ENCODE data around the gene NKX1-2.
A peak's percentile ranks its signal among the peaks of the same experiment; 100 is the strongest.

Gene NKX1-2

DNA sequence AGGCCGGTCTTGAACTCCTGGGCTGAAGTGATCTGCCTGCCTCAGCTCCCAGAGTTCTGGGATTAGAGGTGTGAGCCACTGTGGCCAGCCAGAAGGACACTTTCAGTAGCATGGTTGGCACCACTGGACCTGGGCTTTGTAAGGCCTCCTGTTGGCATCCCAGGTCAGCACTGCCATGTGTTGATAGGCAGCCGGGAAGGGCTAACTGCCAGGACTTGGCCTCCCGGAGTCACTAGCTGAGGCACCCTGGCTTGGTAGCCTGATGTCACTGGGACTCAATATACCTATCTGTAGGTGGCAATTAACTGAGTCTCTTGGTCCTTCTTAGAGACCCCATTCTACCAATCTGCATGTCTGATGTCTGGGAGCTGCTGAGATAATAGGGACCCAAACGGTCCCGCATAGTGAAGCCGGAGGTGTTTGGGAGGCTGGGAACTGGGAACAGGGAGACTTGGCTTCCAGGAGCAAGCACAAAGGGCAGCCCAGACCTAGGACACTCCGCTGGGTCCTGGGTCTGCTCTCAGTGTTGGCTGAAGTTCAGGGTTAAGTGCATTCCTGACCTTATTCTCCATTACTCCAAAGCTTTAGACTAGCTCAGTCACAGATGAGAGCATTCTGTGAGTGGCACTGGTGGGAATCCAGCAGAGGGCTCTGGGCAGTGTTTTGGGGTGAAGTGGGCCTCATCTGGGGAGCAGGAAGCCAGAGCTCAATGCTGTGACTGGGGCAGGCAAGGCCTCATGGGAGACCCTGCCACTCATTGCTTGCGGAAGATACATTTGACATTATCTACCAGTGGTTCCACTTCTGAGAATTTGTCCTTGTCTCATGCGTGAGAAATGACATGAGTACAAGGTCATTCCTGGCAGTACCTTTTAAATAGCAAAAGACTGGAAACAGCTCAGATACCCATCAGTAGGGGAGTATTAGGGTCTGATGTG, 14.5 kb upstream of the NKX1-2 start:
- Histone ChIP-seq H3K36me3 (ENCODE audit: insufficient read depth, low read length) (no peaks in the 10 kb centered on the region), H3K4me3 (ENCODE audit: low read length) (no peak overlapping the region), H3K27me3 (ENCODE audit: insufficient read depth, low read length) (peaks cover under 1% of the 10 kb centered on the region; the same call in 1 of the 2 replicates), H3K27ac (ENCODE audit: low read depth, low read length) (no peak overlapping the region), H3K4me1 (ENCODE audit: insufficient read depth, low read length) (peaks cover 23% of the 10 kb centered on the region), H3K9ac (ENCODE audit: low read depth, low read length) (no peak overlapping the region), H3K9me3 (ENCODE audit: insufficient read depth, low read depth, low read length) (no peaks in the 10 kb centered on the region)
- WGBS, result 83% methylated on average over 9 of the region's 9 CpGs

DNA sequence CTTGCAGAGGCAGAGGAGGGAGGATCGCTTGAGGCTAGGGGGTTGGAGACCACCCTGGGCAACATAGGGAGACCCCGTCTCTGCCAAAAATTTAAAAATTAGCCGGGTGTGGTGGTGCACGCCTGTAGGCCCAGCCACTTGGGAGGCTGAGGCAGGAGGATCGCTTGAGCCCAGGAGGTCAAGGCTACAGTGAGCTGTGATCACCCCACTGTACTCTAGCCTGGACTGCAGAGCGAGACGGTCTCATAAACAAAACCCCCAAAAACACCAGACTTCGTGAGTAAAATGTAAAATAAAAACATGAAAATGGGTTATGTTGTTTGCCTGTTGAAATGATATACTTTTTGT, 12.5 kb upstream of the NKX1-2 start:
- 79% methylated on average over 8 of the region's 8 CpGs for WGBS
- Histone ChIP-seq H3K4me1 (ENCODE audit: insufficient read depth, low read length) (peaks cover 23% of the 10 kb centered on the region), H3K36me3 (ENCODE audit: insufficient read depth, low read length) (no peaks in the 10 kb centered on the region), H3K27me3 (ENCODE audit: insufficient read depth, low read length) (peaks cover 6% of the 10 kb centered on the region; the same call in 1 of the 2 replicates), H3K9ac (ENCODE audit: low read depth, low read length) (peak overlapping the region; percentile 65; the same call in 1 of the 2 replicates), H3K9me3 (ENCODE audit: insufficient read depth, low read depth, low read length) (no peaks in the 10 kb centered on the region), H3K4me3 (ENCODE audit: low read length) (peak overlapping the region; percentile 74), H3K27ac (ENCODE audit: low read depth, low read length) (no peak overlapping the region; the same call in 1 of the 2 replicates)

DNA sequence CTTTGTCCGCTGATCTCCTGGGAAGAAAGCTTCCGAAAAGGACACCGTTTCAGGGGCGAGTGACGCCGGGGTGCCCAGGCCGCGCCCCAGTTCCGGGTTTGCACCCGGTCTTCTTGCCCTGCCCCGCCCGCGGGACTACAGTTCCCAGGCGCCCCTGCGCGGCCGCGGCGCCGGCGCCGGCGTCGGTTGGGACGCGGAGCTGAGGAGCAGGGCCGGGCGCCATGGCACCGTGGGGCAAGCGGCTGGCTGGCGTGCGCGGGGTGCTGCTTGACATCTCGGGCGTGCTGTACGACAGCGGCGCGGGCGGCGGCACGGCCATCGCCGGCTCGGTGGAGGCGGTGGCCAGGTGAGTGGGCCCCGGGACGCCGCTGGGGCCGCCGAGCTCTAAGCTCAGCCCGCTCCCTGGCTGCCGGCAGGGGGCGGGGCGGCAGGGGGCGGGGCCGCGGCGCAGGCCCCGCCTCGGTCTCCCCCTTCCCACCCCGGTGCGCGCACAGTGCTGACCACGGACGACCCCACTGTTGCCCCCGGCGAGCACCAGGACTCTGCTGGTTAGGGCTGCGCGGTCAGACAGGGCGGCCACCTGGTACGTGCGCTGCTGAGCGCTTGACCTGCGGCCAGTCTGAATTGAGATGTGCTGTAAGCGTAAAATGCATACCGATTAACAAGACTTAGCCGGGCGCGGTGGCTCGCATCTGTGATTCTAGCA, 12.0 kb upstream of the NKX1-2 start, which contains the start of gene LHPP:
Gene LHPP (plus strand): TSS at position 182 of the 706 bp plus-strand sequence. CDS start 40 bp downstream, at position 222.
- WGBS, result 2% methylated on average over 81 of the region's 81 CpGs
- peak within 1 kb of the TSS; percentile 65 for H3K9ac ChIP-seq (ENCODE audit: low read depth, low read length)
- H3K9me3 ChIP-seq (ENCODE audit: insufficient read depth, low read depth, low read length), result no peaks in the 10 kb centered on the region
- H3K36me3 ChIP-seq (ENCODE audit: insufficient read depth, low read length), result no peaks in the 10 kb centered on the region
- H3K27ac ChIP-seq (ENCODE audit: low read depth, low read length), result peak within 1 kb of the TSS; percentile 72; the same call in 1 of the 2 replicates
- peak within 1 kb of the TSS; percentile 74 for H3K4me3 ChIP-seq (ENCODE audit: low read length)
- H3K27me3 ChIP-seq (ENCODE audit: insufficient read depth, low read length), result peaks cover 6% of the 10 kb centered on the region; the same call in 1 of the 2 replicates
- H3K4me1 ChIP-seq (ENCODE audit: insufficient read depth, low read length), result peaks cover 23% of the 10 kb centered on the region

DNA sequence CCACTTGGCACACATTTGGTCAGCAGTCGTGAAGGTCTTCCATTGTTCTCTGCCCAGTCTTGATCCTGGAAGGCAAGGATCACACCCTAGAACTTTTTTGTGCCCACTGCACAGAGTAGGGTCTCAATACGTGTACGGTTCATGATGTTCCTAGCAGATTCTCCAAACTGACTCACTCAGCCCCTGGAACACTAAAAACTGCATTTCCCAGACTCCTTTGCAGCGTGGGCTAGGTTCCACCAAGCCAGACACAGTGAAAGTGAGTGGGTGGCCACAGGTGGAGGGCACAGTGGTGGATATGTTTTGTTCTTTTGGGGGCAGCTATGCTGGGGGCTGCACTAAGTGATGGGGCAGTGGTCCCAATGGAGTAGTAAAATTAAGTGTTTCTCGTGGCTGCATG, 10.3 kb upstream of the NKX1-2 start:
- H3K9me3 ChIP-seq (ENCODE audit: insufficient read depth, low read depth, low read length), result no peaks in the 10 kb centered on the region
- H3K36me3 ChIP-seq (ENCODE audit: insufficient read depth, low read length), result no peaks in the 10 kb centered on the region
- no peak overlapping the region for H3K9ac ChIP-seq (ENCODE audit: low read depth, low read length)
- no peak overlapping the region for H3K27ac ChIP-seq (ENCODE audit: low read depth, low read length)
- H3K27me3 ChIP-seq (ENCODE audit: insufficient read depth, low read length), result peaks cover 14% of the 10 kb centered on the region
- 91% methylated on average over 4 of the region's 5 CpGs for WGBS
- H3K4me3 ChIP-seq (ENCODE audit: low read length), result no peak overlapping the region
- peaks cover 21% of the 10 kb centered on the region for H3K4me1 ChIP-seq (ENCODE audit: insufficient read depth, low read length)

DNA sequence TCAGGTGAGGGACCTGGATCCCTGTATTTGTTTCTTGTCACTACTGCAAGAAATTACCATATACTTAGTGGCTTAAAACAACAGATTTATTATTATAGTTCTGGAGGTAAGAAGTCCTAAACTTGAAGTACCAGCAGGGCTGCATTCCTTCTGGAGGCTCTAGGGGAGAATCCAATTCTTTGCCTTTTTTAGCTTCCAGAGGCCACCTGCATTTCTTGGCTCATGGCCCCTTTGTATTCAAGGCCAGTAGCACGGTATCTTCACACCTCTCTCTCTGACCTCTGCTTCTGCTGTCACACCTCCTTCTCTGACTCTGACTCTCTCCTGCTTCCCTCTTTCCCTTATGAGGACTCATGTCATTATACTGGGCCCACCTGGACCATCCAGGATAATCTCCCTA, 9.6 kb upstream of the NKX1-2 start:
- WGBS, result 58% methylated on average over 1 of the region's 1 CpG
- Histone ChIP-seq H3K9me3 (ENCODE audit: insufficient read depth, low read depth, low read length) (no peaks in the 10 kb centered on the region), H3K27me3 (ENCODE audit: insufficient read depth, low read length) (peaks cover 19% of the 10 kb centered on the region)

DNA sequence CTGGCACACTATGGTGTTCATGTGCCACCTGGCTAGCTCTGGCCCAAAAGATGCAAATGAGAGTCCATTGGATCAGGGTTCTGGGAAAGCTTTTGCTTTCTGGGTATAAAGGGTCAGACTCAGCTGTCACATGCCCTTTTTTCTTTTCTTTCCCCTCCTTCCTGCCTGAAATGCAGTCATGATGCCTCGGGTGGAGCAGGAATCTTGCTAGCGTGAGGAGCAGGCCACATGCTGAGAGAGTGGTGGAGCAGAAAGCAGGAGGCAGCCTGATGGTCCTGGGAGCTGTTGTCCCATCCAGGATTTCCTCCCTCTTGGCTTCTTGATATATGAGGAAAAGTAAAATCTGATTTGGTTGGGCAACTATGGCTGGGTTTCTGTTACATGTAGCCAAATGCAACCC, 9.1 kb upstream of the NKX1-2 start:
- Histone ChIP-seq H3K9me3 (ENCODE audit: insufficient read depth, low read depth, low read length) (no peaks in the 10 kb centered on the region), H3K4me1 (ENCODE audit: insufficient read depth, low read length) (peaks cover 30% of the 10 kb centered on the region), H3K4me3 (ENCODE audit: low read length) (no peak overlapping the region), H3K9ac (ENCODE audit: low read depth, low read length) (no peak overlapping the region), H3K27me3 (ENCODE audit: insufficient read depth, low read length) (peaks cover 24% of the 10 kb centered on the region), H3K27ac (ENCODE audit: low read depth, low read length) (no peak overlapping the region), H3K36me3 (ENCODE audit: insufficient read depth, low read length) (no peaks in the 10 kb centered on the region)
- 40% methylated on average over 2 of the region's 2 CpGs for WGBS

More for the DNA sequence above, 9.6 kb upstream of the NKX1-2 start:
- Histone ChIP-seq H3K4me3 (ENCODE audit: low read length) (no peak overlapping the region), H3K36me3 (ENCODE audit: insufficient read depth, low read length) (no peaks in the 10 kb centered on the region), H3K4me1 (ENCODE audit: insufficient read depth, low read length) (peaks cover 25% of the 10 kb centered on the region), H3K27ac (ENCODE audit: low read depth, low read length) (no peak overlapping the region), H3K9ac (ENCODE audit: low read depth, low read length) (no peak overlapping the region)

DNA sequence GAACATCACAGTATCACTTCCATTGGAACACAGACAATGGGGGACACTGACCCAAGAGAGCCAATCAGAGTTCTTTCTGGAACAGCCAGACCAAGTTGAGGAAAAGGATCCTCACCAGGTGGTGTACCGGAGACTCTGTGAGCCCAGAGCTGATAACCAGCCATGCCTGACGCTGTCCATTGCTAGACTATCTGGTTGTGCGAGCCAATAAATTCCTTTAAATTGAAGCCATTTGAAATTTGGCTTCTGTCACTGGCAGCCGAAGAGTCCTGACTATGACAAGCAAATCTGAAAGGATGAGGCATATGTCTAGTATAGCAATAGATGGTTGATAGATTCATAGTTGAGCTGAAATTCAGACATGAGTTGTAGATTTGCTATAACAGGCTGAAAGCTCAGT, 8.6 kb upstream of the NKX1-2 start:
- Histone ChIP-seq H3K4me3 (ENCODE audit: low read length) (no peak overlapping the region), H3K36me3 (ENCODE audit: insufficient read depth, low read length) (no peaks in the 10 kb centered on the region), H3K9ac (ENCODE audit: low read depth, low read length) (no peak overlapping the region), H3K9me3 (ENCODE audit: insufficient read depth, low read depth, low read length) (no peaks in the 10 kb centered on the region), H3K27me3 (ENCODE audit: insufficient read depth, low read length) (peaks cover 29% of the 10 kb centered on the region), H3K27ac (ENCODE audit: low read depth, low read length) (no peak overlapping the region), H3K4me1 (ENCODE audit: insufficient read depth, low read length) (peaks cover 34% of the 10 kb centered on the region)
- 92% methylated on average over 4 of the region's 4 CpGs for WGBS

DNA sequence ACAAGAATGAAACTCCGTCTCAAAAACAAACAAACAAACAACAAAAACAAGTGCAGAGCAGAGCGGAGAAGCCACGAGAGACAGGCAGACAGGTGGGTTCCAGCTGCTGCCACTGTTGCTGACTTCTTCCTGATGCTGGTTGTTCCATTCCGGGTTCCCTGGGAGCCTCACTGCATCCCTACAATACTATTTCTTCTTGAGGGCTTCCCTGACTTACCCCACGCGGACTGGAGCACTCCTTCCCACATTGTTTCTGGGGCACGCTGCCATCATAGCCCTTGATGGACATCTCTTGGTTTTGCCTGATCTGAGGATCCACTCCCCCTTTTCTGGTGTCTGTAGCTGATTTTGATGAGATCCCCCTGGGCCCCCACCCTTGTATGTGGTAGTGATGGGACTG, 5.6 kb upstream of the NKX1-2 start:
- no peak overlapping the region for H3K9ac ChIP-seq (ENCODE audit: low read depth, low read length)
- H3K4me1 ChIP-seq (ENCODE audit: insufficient read depth, low read length), result peaks cover 55% of the 10 kb centered on the region
- no peak overlapping the region for H3K27ac ChIP-seq (ENCODE audit: low read depth, low read length)
- peaks cover 56% of the 10 kb centered on the region for H3K27me3 ChIP-seq (ENCODE audit: insufficient read depth, low read length)
- no peaks in the 10 kb centered on the region for H3K9me3 ChIP-seq (ENCODE audit: insufficient read depth, low read depth, low read length)
- H3K36me3 ChIP-seq (ENCODE audit: insufficient read depth, low read length), result no peaks in the 10 kb centered on the region
- 74% methylated on average over 7 of the region's 7 CpGs for WGBS
- no peak overlapping the region for H3K4me3 ChIP-seq (ENCODE audit: low read length)

DNA sequence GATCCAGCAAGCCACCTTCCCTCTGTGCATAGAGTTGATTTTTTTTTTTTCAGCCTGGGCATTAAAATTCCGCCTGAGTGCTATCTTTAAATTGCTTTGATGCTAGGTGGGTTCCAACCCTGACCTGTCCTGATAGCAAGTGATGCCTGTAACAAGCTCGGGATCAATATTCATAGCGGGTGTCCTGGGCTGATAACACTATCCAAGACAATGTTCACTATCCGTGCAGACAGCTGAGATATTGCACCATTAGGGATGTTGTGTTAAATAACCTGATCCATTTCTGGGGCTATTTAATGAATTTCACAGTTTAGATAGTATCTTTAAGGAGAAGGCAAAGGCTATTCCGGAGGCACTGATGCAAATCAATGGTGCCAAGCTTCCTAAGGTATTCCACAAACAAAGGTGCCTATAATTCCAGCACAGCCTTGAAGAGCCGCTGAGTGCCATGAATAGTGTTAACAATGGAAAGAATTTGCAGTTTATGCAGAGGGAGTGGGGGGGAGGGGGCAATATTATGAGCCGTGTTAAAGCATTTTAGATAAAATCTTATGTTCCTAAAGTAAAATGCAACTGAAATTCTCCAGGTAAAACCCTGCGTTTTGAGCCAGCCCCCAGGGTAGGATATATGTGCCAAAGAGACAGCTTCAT, 4.2 kb upstream of the NKX1-2 start:
- Histone ChIP-seq H3K27me3 (ENCODE audit: insufficient read depth, low read length) (peaks cover 67% of the 10 kb centered on the region), H3K4me3 (ENCODE audit: low read length) (peak overlapping the region; percentile 20), H3K9me3 (ENCODE audit: insufficient read depth, low read depth, low read length) (no peaks in the 10 kb centered on the region), H3K36me3 (ENCODE audit: insufficient read depth, low read length) (no peaks in the 10 kb centered on the region), H3K9ac (ENCODE audit: low read depth, low read length) (peak overlapping the region; percentile 36; the same call in 1 of the 2 replicates), H3K27ac (ENCODE audit: low read depth, low read length) (peak overlapping the region; percentile 65; the same call in 1 of the 2 replicates), H3K4me1 (ENCODE audit: insufficient read depth, low read length) (peaks cover 55% of the 10 kb centered on the region)
- 13% methylated on average over 8 of the region's 8 CpGs for WGBS

DNA sequence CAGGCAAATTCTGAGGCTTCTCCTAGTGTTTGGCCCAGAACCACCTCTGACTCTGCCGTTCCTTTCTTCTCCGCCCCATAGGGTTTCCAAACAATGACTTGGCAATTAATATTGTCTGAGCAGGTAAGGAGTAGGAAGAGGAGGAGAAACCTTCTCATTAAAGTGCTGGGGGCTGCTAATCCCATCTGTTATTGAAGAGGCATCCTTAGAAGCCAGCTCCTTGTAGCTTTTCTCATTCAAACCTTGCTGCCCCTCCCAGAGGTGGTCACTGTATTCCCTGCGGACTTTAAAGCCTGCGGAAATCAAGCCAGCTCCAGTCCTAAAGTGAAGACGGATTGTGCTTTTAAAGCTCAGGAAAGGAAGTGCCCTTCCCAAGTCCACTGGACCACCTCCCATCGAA, 1.4 kb upstream of the NKX1-2 start:
- Histone ChIP-seq H3K9me3 (ENCODE audit: insufficient read depth, low read depth, low read length) (no peaks in the 10 kb centered on the region), H3K27ac (ENCODE audit: low read depth, low read length) (peak overlapping the region; percentile 78), H3K27me3 (ENCODE audit: insufficient read depth, low read length) (peaks cover 91% of the 10 kb centered on the region), H3K4me3 (ENCODE audit: low read length) (peak overlapping the region; percentile 61), H3K9ac (ENCODE audit: low read depth, low read length) (peak overlapping the region; percentile 35; the same call in 1 of the 2 replicates), H3K4me1 (ENCODE audit: insufficient read depth, low read length) (peaks cover 50% of the 10 kb centered on the region), H3K36me3 (ENCODE audit: insufficient read depth, low read length) (no peaks in the 10 kb centered on the region)
- WGBS, result 6% methylated on average over 6 of the region's 6 CpGs

DNA sequence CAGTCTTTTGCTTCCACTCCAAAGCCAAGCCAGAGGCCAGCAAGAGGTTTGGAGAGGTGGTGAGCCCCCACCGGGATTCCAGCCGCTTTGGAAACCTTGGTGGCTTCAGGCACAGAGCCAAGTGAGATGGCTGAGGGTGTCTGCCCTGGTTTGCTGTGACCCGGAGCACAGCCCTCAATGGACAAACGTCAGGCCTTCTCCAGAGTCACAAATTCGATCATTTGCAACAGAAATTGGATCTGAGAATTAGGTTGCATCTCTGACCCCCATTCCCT, 885 bp upstream of the NKX1-2 start:
- 7% methylated on average over 5 of the region's 5 CpGs for WGBS
- Histone ChIP-seq H3K27ac (ENCODE audit: low read depth, low read length) (peak overlapping the region; percentile 78), H3K36me3 (ENCODE audit: insufficient read depth, low read length) (no peaks in the 10 kb centered on the region), H3K9ac (ENCODE audit: low read depth, low read length) (peak overlapping the region; percentile 35; the same call in 1 of the 2 replicates), H3K4me1 (ENCODE audit: insufficient read depth, low read length) (peaks cover 47% of the 10 kb centered on the region), H3K9me3 (ENCODE audit: insufficient read depth, low read depth, low read length) (no peaks in the 10 kb centered on the region), H3K4me3 (ENCODE audit: low read length) (peak overlapping the region; percentile 61), H3K27me3 (ENCODE audit: insufficient read depth, low read length) (peaks cover 92% of the 10 kb centered on the region)

Data from HUES64 (cell line).